DOHH2 (cell line): ENCODE data around the gene HLTF.

Experiments
- CTCF ChIP-seq: fragments of 200-600 bp; sonication (generic); IDR thresholded peaks from one replicate; pipeline ENCODE4 v1.5.1; 2014; ENCODE audit warnings: antibody characterized with exemption, mild to moderate bottlenecking, low read depth, low read length; ENCODE audit not compliant: poor library complexity, severe bottlenecking
- EZH2phosphoT487 ChIP-seq: fragments of 200-600 bp; sonication (generic); IDR thresholded peaks from 2 replicates; pipeline ENCODE4 v1.6.1; 2017; ENCODE audit warnings: borderline replicate concordance, mild to moderate bottlenecking, antibody characterized with exemption, low read length, moderate library complexity, mixed read lengths

GRCh38 chr3:149091983-149092382, 5.7 kb upstream of the HLTF start:
- TF ChIP-seq CTCF, result no peak
- TF ChIP-seq EZH2phosphoT487, result no peak
